NOMO-1 treated with DMSO at 0.1 percent for 48 hours (cell line): ENCODE data around the gene ZNF197.
"Not testable (repeated sequence)": the region's sequence is repeated elsewhere in the genome, so short reads cannot be mapped to it uniquely, and the experiment has no call there.

Experiments
- DNase-seq: peaks from one replicate; lab custom pipeline; 2025; ENCODE audit not compliant: unreplicated experiment; lab: John Stamatoyannopoulos, UW

The ZNF197 gene

DNA sequence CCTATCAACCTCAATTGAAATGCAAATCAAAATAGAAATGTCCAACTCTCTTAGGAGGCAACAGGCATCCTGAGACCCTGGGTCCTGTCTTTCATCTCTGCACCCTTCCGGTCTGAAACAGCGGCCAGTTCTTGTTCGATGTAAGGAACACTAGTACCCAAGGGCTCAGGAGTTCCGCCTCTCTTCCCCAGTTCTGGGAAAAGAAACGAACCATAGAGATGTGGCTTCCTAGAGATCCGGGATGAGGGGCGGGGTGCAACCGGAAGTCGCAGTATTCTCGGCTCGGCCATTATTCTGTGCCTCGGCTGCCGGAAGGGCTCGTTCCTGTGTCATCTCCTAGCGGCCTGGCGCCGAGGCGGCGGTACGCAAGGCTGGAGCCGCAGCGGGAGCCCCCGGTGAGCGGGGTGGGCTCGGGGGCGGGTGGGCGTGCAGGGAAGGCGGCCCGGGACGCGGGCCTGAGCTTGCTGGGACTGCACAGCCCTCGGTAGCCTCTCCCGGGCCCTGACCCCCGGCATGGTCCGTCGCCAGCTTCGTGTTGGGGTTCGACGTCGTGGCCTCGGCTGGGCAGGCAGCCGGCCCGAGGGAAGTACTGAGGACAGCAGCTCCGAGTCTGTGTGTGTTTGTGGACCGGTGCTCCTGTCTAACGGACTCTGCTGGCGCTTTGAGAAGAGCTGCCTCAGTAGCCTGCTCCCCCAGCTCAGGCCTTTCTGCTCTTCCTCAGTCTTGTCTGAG lies at the start of gene ZNF197:
Gene ZNF197 (plus strand): TSS at position 288 of the 732 bp plus-strand sequence. CDS start 4,119 bp downstream, outside the sequence.
- peak; percentile 61 for DNase-seq

DNA sequence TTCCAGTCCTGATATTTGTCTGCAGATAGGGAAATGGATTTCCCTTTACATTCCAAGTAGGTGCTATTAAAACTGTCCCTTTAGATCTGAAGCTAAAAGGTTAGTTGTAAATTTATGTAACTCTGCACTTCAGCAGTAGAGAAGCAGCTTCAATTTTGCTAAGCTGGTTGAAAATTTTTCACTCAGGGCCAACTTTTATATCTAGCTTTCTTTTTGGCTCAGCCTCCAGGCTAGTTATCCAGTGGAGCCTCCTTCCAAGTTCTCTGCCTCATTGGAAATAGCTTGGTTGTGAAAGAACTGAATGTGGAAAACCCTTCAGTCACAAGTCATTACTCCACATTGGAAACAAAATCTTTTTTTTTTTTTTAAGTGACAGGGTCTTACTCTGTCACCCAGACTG lies 48.2 kb upstream of the ZNF197 start:
- no peak for DNase-seq

DNA sequence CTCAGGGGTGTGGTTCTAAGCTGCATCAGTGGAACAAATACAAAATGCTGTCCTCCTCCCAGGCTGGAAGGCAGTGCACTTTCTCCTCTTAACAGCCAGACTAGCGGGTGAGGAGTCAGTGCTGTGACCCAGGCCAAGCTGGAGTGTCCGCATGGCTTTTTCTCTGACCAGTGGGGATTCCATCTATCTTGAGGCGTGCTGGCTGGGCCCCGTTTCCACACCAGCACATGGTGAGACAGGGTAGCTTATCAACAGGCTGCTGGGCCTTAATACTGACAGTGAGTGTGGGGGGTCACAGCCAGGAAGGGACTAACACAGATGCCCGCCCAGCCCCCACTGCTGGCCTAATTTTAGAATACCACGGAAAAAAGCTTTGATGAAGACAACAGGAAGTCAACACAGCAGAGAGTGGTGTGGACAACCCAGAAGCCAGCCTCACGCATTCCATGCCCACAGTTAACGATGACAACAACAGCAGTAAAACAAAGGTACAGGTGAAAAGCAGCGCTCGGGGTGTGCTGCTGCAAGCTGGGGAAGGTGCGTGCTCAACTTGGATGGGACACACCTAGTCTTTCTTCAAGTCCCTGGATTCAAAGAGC lies 47.4 kb upstream of the ZNF197 start:
- DNase-seq: not testable (repeated sequence)

DNA sequence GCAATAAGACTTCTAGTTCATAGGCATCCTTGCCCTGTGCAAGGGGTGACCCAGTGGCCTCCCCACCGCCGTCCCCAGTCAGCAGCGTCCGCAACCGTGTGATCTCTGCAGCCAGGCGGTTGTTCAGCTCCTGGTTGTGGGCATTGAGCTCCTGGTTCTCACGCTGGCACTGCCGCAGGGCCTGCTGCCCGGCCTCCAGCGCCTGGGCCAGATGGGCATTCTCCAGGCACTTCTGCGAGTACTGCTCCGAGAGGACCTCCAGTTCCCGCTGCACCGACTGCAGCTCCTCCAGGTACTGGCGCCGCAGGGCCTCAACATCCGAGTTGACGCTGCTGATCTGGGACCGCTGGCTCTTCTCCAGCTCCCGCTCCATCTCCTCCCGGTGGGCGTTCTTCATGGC lies 46.5 kb upstream of the ZNF197 start:
- not testable (repeated sequence) for DNase-seq

DNA sequence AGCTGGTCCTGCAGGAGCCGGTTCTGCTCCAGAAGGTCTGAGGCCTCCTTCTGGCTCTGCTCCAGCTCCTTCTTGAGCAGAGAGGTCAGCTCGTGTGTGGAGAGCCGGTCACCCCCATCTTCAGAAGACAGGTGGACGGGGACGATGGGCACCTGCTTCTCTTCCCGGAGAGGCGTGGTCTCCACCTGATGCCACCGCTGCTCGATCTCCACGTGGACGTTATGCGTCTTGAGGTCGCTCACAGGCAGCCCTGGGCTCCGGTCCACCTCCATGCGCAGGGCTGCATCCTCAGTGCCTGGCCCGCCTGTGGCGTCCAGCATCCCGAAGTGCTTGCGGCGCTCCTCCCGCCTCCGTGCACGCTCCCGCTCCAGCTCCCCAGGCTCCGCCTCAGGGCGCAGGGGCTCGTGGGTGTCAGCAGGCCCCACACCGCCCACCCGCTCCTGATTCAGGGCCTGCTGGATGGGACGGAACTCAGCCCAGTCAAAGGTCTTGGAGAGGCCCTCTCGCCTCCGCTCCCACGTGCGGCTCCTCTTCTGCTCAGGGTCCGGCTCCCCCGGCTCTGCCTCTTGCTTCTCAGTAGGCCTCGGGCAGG lies 45.8 kb upstream of the ZNF197 start:
- DNase-seq: not testable (repeated sequence)

DNA sequence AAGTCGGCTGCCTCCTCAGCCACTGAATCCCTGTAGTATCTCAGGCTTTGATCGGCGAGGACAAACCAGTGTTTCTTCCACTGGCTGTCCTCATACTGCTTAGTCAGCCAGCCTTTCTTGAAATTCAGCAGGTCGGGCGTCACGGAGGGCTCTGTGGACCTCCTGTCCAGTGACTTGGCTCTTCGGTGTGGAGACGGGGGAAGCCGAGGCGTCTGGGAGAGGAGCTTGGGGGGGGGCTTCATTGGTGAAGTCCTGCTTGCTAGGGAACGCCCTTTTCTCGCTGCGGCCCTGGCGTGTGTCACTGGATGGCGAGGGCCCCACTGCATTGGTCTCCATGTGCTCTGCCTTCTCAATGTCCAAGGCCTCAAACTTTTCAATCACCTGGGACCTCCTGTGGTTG lies 45.1 kb upstream of the ZNF197 start:
- not testable (repeated sequence) for DNase-seq

DNA sequence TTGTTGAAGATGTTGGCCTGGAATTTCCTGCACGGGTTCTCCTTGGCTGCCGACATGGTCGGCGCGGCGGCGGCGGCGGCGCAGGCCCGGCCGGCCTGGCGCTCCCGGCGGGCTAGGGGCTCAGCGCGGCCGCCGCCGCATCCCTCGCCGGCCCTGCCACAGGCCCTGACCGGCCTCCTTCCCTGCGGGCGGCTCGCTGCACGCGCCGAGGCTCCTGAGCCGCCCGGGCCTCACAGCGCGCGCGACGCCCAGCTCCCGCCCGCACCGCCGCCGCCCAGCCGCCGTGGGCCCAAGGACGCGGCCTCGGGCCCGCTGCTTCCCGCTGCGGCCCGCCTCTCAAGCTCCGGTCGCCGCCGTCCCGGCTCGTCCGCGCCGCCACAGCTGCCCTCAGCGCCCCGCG lies 43.9 kb upstream of the ZNF197 start:
- DNase-seq: not testable (repeated sequence)

DNA sequence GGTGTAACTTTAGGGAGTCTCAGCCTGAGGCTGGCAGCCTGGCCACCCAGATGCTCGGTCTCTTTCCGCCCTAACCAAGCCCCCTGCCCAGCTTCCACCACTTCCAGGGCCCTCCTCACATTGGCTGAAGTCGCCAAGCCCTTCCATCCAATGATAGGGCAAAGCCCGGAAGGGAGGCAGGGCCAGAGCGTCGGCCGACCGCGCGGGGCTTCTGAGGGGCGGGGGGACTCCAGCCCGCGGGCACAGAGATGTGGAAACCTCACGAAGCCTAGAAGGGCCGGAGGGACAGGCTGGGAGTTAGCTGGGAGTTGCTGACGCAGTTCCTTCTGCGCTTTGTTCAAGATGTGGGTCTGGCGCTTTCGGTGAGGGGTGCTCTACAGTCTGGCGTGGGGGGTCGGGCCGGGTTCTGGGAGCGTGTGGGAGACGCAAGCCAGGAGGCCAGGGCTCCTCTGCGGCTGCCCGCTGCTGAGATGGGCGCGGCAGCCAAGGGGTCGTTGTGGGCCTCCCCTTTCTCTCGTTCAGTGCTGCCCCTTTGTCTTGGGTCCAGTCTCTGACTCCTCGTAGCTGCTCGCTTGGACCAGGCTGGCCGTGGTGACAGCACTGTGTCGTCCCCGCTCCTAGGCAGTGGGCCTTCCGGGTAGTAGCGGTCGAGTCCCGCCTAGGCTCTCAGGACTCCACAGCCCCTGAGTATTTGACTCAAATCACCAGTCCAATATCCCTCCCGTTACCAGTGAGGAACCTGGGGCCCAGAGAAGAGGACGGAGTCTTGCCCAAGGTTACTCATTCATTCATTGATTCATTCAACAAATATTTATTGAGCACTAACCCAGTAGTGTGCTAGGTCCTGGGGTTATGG lies 40.0 kb upstream of the ZNF197 start, which contains the start of gene ZNF660:
Gene ZNF660 (plus strand): TSS at position 319 of the 856 bp plus-strand sequence. CDS start 9,230 bp downstream, outside the sequence.
- DNase-seq: no peak

DNA sequence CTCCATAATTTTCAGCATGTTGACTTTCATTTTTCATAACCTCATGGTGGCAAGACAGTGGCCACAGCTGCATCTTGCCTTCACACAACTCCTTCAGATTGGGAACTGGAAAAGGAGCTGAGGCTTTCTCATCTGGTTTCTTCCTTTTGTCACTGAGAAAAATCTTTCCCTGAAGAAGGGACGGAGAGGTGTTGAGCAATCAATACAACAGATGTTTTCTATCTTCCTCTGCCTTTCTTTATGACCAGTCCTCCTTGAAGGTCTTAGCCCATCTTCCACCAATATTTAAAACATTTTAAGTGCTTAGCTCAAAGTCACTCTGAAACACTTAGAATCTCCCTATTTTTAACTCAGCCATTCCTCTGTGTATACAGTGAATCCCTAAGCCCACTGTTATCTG lies 28.2 kb upstream of the ZNF197 start:
- no peak for DNase-seq

DNA sequence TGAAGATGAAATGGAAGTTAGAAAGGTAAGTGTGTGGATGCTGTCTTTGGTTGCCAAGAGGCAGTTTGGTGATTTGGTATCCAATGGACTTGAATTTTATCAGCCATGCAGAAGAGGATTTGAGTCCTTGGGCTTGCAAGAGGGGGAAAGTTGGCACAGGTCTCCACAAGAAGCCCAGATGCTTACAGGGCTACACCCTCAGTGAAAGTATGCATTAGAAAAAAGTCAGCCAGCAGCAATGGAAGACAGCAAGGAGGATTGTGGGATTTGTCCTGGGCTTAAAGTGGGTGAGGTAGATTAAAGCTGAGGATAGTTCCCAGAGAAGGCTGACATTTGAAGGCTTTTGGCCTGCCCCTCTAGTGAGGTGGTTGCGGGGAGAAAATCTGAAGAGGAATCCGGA lies 23.1 kb upstream of the ZNF197 start:
- no peak for DNase-seq

DNA sequence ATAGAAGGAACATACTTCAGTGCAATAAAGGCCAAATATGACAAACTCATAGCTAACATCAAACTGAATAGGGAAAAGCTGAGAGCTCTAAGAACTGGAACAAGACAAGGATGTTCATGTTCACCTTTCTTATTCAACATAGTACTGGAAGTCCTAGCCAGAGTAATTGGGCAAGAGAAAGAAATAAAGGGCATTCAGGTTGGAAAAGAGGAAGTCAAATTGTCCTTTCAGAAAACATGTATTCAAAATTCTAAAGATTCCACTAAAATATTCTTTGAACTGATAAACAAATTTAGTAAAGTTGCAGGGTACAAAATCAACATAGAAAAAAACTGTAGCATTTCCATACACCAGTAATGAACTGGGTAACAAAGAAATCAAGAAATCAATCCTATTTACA lies 12.2 kb upstream of the ZNF197 start:
- DNase-seq: peak; percentile 7

DNA sequence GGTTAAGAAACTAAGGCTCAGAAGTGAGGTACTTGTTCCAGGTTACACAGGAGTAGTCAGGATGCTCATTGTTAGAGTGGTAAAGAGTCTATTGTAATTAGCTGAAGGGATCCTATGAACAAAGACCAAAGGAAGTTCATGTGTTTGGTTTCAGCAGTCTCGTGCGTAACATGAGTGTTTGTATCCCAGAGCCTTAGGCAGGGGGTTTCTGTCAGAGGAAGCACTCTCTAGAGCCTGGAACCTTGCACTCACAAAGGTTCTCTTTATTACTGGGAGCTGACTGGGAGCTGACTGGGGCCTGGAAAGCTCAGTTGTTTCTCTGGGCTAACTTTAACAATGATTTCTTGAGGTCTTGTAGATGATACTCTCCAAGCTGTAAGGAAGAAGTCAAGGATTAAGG lies 3.9 kb downstream of the ZNF197 start:
- no peak for DNase-seq

DNA sequence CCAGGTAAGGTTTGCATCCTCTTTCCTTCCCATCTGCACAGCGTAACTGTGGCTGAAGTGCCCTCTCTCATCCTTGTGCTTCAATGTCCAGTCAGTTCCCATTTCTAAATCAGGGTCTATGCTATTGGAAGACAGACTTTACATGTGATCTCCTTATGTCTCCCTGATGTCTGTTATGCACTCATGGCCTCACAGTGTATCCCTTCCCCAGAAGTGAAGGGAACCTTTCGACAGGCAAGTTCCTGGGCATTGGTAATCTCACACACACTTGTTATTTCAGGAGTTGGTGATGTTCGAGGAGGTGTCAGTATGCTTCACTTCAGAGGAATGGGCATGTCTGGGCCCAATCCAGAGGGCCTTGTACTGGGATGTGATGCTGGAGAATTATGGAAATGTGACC lies 7.4 kb downstream of the ZNF197 start:
- DNase-seq: no peak

DNA sequence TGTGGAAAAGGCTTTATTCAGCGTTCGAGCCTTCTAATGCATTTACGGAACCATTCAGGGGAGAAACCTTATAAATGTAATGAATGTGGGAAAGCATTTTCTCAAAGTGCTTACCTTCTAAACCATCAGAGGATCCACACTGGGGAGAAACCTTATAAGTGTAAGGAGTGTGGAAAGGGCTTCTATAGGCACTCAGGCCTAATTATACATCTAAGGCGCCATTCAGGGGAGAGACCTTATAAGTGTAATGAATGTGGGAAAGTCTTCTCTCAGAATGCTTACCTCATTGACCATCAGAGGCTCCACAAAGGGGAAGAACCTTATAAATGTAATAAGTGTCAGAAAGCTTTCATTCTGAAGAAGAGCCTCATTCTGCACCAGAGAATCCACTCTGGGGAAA lies 17.5 kb downstream of the ZNF197 start:
- no peak for DNase-seq

DNA sequence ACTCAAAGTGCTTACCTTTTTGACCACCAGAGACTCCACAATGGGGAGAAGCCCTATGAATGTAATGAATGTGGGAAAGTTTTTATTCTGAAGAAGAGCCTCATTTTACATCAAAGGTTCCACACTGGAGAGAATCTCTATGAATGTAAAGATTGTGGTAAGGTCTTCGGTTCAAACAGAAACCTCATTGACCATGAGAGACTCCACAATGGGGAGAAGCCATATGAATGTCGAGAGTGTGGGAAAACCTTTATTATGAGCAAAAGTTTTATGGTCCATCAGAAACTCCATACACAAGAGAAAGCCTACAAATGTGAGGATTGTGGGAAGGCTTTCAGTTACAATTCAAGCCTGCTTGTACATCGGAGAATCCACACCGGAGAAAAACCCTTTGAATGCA lies 18.2 kb downstream of the ZNF197 start:
- no peak for DNase-seq

DNA sequence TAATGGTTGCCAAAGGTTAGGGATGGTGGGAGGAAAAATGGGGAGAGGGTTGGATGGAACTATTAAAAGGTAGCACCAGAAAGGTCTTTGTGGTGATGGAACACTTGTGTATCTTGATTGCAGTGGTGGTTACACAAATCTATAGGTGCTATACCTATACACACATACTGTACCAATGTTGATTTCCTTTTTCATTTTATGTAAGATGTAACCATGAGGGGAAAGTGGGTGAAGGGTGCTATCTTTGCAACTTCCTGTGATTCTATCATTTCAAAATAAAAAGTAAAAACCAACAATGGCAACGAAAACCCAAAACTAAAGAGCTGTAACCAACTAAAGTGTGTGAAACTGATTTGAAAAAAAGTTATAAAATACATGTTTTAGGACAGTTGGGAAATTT lies 22.9 kb downstream of the ZNF197 start:
- DNase-seq: no peak

DNA sequence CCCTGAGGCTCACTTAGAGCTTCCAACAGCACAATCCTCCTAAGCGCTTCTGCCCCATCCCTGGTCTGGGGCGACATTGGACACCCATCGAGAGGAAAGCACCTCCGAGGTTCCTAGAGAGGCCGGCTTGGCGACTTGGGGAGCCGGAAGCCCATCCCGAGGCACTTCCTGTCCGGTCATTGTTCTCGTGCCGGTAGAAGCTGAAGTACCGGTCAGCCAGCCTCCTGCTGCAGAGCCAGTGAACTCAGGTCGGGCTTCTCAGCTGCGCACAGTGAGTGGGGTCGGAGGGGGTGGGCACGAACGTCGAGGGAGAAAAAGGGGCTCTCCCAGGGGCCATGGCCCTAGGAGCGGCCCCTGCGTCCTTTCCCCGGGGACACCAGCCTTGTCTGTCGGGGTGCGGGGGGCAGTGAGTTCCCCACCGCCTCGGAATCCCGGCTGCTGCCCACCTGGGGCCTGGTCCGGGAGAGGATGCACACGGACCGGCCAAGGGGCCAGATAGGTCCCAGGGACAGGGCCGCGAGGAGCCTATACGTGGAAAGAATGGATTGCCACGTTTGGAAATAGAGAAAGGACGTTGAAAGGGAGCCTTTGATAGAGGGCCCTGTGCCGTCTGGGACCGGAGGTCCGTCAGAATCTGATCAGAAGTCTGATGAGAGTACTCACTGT lies 23.9 kb downstream of the ZNF197 start, which contains the start of gene ZNF35:
Gene ZNF35 (plus strand): TSS at position 169 of the 666 bp plus-strand sequence. CDS start 2,336 bp downstream, outside the sequence.
- peak; percentile 74 for DNase-seq

DNA sequence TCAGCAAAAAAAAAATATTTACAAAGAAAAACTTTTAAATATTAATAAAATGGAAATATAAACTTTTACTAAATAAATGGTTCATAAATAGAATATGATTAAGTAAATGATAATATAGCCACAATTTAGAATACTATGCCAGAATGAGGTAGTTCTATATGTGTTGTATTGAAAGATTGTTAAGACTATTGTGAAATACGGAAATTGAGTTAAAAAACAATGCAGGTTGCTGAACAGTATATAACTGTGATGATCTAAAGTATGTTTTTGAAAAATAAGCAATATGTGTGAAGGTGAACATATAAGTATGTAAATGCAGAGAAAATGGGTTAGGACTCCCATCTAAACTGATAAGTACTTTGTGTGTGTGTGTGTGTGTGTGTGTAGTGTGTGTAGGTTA lies 24.9 kb downstream of the ZNF197 start:
- DNase-seq: no peak

DNA sequence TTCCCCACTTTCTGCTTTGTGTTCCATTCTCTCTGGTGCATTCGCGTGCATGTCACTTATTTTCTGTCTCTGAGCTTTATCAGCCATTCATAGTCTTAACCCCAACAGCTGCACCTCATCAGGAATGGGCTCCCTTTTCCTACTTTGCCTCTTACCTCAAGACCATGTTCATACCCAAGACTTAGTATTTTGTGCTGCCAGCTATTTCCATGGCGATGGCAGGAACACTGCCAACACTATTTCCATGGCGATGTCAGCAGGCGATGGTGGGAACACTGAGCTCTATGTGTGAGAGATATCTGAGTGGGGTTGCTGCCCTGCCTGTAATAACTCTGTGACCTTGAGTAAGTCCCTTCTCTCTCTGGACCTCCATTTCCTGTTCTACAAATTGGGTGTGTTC lies 29.2 kb downstream of the ZNF197 start:
- DNase-seq: no peak

DNA sequence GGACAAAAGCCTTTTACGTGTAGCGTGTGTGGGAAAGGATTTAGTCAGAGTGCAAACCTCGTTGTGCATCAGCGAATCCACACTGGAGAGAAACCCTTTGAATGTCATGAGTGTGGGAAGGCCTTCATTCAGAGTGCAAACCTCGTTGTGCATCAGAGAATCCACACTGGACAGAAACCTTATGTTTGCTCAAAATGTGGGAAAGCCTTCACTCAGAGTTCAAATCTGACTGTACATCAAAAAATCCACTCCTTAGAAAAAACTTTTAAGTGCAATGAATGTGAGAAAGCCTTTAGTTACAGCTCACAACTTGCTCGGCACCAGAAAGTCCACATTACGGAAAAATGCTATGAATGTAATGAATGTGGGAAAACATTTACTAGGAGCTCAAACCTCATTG lies 34.2 kb downstream of the ZNF197 start:
- DNase-seq: no peak

DNA sequence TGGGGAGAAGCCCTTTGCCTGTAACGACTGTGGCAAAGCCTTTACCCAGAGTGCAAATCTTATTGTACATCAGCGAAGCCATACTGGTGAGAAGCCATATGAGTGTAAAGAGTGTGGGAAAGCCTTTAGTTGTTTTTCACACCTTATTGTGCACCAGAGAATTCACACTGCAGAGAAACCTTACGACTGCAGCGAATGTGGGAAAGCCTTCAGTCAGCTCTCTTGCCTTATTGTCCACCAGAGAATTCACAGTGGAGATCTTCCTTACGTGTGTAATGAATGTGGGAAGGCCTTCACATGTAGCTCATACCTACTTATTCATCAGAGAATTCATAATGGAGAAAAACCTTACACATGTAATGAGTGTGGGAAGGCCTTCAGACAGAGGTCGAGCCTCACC lies 34.6 kb downstream of the ZNF197 start:
- no peak for DNase-seq
